Measurements from ENCODE around the gene PPP1R12A.

PPP1R12A gene

DNA sequence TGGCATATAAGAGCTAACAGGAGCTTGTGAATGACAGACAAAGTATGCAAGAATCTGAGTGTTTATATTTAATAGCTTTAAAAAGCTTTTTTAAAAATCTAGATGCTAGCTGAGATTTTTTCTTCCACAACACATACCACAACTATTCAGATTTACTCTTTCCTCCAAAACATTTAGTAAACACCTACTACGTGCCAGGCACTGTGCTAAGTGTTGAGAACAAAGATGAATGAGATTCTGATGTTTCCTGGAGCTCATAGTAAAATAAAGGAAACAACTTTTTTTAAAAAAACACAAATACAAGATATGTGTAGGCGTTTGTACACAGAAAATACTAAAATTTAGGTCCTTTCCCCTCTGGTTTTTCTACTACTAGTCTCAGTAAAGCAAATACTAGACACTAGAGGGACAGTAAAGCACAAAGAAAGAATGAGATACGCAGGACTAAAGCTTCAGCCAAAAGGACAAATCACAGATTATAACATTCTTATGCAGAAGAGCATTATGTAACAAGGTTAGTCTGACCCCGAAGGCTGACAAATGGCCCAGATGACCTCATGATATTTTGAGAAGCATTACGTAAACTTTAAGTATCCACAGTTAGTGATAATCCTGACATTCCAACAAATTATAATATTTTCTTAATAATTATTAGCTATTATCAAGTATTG, 165.6 kb downstream of the PPP1R12A start:
- DNase-seq (ENCODE audit: low read depth in 2 of 2) = no peak

DNA sequence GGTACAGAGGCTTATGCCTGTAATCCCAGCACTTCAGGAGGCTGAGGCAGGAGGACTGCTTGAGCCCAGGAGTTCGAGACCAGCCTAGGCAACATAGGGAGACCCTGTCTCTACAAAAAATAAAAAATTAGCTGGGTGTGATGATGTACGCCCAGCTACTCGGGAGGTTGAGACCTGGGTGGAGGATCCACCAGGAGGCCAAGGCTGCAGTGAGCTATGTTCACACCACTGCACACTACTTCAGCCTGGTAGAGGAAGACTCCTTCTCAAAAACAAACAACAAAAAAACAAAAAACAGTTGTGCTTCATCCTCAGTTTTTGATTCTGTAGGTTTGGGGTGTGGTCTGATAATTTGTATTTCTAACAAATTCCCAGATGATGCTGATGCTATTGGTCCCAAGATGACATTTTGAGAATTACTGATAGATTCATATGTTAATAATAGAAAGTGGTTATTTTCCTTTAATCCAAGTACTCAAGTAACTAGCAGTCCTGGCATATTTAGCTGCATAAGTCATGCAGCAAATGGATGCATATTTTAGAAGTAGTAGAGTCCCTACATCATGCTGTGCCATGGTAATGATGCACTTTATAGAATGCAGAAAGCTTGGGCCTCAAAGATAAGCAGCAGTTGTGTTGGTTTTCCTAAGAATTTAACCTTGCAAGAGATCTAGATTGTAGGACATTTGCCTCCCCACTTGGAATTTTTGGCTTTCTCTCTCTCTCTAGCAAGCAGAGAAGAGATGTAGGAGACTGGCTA, 168.0 kb downstream of the PPP1R12A start:
- no peak for DNase-seq (ENCODE audit: low read depth in 2 of 2)

DNA sequence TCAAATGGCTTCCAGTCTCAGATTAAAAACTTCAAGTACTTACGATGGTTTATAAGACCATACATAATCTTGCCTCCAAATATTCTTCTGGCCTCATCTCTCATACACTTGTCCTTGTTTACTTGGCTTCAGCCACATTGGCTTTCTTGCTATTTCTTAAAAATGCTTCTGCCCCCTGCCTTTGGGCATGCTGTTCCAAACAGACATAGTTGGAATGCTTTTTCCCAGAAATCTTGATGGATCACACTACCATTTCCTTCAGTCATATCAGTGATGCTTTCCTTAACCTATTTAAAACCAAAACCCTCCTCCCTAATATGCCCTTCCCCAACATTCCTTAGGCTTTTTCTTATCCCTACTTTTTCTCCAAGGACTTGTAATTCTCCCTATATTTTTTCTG, 169.7 kb downstream of the PPP1R12A start:
- no peak for DNase-seq (ENCODE audit: low read depth in 2 of 2)

DNA sequence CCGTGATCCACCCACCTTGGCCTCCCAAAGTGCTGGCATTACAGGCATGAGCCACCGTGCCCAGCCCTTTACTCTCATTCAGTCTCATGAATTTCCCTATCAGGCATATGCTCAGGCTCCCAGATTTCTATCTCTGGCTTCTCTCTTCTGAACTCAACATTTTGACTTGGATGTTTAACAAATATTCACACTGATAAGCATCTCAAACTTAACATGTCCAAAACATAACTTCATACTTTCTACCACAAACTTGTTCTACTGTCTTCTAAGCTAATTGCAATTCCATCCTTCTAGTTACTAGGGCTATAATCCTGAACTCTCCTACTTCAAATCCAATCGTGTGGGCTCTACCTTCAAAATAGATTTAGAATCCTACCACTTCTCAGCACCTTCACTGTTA, 170.3 kb downstream of the PPP1R12A start:
- no peak for DNase-seq (ENCODE audit: low read depth in 2 of 2)

DNA sequence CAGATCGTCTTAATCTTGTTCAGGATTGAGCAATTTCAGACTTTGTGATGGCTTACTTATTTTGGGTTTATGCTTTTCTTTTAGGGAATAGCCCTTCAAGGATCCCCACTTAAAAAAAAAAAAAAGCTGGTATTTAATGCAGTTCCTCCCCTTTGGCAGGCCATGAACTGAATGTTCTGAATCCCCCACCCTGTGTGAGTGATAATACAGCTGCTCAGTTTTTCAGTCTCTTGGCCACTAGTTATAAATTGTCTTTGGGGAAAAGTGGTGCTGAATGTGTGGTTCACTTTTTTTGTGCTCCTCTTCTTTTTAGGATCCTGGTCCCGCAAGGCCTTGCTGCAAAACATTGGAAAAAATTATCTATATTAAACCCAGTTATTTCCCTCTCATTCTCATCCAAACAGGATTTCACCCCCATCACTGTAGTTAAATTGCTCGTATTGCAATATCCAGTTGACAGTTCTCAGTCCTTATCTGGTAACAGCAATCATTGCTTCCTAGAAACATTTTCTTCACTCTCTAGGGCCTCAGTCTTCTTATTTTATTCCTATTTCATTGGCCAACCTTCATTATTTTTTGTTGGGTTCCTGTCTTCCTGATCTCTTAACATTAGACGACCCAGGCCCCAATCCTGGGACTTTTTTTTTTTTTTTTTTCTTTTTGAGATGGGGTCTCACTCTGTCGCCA, 171.0 kb downstream of the PPP1R12A start:
- no peak for DNase-seq (ENCODE audit: low read depth in 2 of 2)

DNA sequence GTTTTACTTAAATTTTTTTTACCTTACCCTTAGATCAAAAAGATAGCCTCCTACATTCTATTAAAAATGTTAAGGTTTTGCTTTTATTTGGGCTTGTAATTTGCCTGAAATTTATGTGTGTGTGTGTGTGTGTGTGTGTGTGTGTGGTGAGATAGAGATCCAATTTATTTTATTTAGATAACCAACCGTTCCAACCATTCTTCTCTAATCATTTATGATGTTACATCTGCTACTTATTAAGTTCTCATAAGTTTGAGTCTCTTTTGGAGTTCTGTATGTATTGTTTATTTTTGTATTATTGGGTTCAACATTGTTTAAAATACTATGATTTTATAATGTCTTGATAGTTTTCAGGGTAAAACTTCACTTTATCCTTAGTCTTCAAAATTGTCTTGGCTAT, 173.6 kb downstream of the PPP1R12A start:
- no peak for DNase-seq (ENCODE audit: low read depth in 2 of 2)

DNA sequence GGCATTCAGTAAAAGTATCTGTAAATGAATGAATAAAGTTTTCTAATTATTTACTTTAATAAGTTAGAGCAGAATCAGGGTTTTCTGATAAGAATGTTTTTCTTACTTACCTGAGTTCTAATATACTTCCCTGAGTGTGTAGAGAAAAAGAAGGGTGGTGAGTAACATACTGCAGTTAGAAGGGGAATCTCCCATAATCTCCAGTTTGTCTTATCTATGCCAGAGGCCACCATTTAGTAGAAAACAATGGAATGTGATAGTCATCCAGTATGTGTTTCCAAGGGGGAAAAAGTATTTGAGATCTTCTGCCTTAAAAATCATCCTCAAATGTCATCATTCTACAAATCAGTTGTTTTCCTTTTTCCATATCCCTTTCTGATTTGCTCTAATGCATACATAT, 187.6 kb downstream of the PPP1R12A start:
- no peak for DNase-seq (ENCODE audit: low read depth in 2 of 2)

DNA sequence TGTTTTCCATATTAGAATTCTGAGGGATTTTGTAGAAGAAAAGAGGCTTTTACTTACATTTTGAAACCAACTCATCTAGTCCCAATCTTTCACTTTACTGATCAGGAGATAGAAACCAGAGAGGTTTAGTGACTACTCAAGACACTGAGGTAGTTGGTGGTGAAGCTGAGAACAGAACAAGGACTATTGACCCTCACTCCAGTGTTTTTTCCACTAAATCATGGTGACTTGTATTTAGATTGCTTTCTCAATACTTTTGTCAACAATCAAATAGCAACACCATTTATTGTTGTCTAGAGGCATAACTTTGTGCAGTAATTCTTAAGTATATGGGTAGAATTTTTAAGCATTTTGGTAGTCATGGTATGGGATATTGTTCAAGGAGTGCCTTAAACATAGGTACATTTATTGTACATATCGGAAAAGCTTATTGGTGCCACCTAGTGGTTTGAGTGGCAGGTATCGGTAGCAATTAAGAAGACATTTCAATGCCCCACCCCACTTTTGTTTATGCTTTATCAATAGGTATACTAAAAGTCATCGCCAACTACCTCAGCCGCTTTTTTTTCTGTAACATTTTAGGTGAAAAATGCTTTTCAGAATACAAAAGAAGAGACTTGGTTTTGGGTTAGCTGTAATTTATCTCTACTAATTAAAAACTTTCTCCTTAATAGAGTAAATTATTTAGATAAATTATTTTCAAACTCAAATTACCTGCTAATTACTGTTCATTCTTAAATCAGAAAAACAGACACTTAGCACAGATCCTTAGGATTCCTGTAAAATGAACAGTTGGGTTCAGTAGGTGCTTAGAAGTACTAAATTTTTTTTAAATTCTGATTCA, 196.8 kb downstream of the PPP1R12A start:
- peak; percentile 36 for DNase-seq (ENCODE audit: low read depth in 2 of 2)

DNA sequence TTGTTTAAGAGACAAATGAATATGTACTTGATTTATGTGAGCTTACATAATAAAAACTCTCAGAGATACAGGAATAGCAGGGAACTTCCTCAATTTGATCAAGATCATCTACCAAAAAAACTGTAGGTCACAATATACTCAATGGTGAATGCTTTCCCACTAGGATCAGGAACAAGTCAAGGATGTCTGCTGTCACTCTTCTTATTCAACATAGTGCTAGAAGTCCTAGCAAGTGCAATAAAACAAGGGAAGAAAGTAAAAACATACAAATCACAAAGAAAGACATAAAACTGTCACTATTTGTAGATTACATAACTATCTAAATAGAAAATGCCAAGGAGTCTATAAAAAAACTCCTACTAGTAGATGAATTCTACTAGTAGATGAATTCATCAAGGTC, 202.3 kb downstream of the PPP1R12A start:
- DNase-seq (ENCODE audit: low read depth in 2 of 2) = no peak

DNA sequence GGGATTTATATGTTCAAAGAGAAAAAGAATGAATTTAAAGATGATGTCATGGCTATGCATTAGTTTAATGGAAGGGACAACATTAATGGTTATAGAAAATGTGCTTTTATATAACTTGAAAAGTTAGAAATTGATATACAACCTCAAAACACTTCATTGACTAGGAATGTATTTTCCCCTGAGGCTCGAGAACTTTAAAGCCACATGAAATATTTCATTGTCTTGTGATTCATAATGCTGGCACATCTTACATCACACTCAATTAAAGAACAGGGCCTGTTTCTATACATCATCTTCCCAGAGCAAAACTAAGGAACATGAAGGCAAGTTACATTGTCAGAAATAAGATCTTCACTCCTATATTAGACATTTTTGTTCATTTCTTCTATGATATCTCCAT, 208.9 kb downstream of the PPP1R12A start:
- DNase-seq (ENCODE audit: low read depth in 2 of 2) = peak; percentile 66 to 75

Data from fibroblast of skin of left biceps (primary cell).